NCI-H460 (cell line): ENCODE results near the gene AP1G1. TPM values are rescaled to one million over a fixed set of nuclear protein-coding genes. Genes with fewer than 3 reads are reported as not detected.
A peak's percentile ranks its signal among the peaks of the same experiment; 100 is the strongest.
"Not testable (repeated sequence)": the region's sequence is repeated elsewhere in the genome, so short reads cannot be mapped to it uniquely, and the experiment has no call there.

Experiments
- DNase-seq: peaks from one replicate; pipeline ENCODE4 v3.0.0-alpha.2; 2016; ENCODE audit warnings: low read depth; ENCODE audit errors: extremely low read depth
- polyA plus RNA-seq: library from polyadenylated mRNA; depleted of rRNA; stranded (reverse); fragments of >200 nt; gene quantifications from 2 replicates; pipeline ENCODE4 v1.2.3, GENCODE V29; 2014; cell fraction: nucleus; rRNA removed
- total RNA-seq: library from RNA; depleted of rRNA; stranded (reverse); fragments of >200 nt; shearing (Covaris generic); gene quantifications from 2 replicates; pipeline ENCODE4 v1.2.3, GENCODE V29; 2014; rRNA removed

Gene AP1G1
- 32.7 and 33.4 TPM in 2 replicates for total RNA-seq
- polyA plus RNA-seq = 28.5 and 632 TPM in 2 replicates

GRCh38 chr16:71808593-71809459 is at the start of gene AP1G1:
AP1G1 (minus strand) TSS chr16:71808834; CDS start chr16:71789479, 19,355 bp downstream.
- DNase-seq = peak; percentile 94

DNA sequence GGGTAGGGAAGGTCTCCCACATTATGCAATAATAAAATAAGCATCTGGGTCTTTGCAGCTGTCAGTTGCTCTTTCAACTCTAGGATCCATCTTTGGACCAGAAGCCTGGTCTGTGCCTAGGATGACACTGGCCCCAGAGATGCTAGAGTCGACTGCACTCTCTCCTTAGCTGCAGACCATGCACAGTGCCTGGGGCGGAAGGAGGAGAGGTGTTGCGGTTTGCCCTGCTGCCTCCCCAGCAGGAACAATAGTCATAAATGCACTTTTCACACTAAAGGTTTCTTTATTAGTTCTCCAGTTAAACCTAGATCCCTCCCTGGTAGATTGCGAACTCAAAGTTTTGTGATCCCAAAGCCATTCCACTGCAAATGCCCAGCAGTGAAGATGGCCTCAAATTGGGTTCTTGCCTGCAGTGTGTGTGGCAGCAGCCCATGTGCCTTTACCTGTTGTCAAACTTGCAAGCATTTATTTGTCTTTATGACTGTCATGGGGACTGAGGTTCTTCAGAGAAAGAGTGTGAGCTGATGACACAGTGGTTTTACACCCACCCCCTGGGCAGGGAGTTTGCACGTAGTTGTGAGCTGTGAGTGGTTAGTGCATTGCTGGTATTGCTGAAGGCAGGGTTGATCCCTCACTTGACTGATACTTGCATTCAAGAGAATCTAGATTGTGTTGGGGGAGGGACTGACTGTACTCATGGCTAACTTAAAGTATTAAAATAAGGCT is 47.5 kb upstream of the AP1G1 start:
- DNase-seq = no peak

DNA sequence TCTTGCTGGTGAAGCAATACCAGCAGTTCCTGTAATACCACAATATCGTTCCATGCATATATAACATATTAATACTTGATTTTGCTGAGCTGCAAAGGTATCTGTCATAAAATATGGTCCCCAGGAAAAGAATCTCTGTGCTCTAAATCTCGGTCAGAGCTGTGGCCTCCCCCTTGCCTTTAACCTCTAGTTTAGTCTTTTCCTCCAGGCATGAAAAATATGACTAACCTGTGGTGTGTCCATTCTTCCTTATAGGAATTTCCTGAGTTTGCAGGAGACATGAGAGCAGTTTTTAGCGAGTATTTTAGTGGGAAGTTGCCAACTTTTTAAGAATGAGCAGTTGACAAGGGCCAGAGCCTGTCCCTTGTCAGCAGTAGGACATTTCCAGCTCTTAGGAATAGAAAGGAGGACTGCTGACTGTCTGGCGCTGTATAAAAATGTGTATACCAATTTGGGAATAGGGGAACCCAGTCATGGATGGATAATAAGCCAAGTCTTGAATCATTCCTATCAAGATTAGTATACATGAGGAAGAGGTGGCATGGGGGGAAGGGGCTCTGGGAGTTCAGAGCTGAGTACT is 45.8 kb upstream of the AP1G1 start:
- no peak for DNase-seq

DNA sequence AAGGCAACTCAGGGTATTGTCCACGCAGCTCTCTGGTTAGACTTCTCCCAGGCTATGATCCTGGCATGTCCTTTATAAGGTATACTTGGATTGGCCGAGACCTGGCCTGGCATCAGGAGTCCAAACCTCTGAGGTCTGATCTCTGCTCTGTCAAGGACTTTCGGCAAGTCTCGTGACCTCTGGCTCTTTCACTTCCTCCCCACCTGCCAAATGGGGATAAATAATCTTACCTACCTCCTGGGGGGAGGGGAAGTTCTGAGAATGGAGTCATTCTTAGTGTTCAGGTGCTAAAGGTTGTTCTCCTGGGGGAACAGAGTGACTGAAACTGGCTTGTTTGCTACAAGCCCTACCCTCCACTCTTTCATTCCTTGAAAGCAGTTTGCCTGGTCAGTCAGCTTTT is 44.8 kb upstream of the AP1G1 start:
- DNase-seq = no peak

- no peak for DNase-seq
These were observed 43.9 kb upstream of the AP1G1 start for GRCh38 chr16:71852561-71852960.

- no peak for DNase-seq
These were observed 43.5 kb upstream of the AP1G1 start for GRCh38 chr16:71852158-71852557.

DNA sequence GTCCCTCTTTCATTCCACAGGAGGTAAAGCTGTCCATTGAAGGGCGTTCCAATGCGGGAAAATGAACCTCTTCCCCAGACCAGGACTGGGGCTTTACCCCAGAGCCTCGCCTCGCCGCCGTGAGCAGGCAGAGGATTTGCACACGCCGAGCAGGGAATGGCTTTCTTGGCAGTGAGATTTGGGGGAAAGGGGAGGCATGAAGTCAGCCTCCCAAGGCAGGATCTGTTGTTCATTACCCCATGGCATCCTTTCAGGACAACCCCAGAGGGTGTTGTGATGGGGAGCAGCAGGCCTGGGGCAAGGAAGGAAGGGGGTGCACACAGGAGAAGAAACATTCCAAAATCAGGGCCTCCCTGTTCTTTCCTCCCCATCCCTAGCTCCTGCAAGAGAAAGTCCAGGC is 43.1 kb upstream of the AP1G1 start:
- no peak for DNase-seq

- no peak for DNase-seq
These were observed 40.0 kb upstream of the AP1G1 start for GRCh38 chr16:71848622-71849021.

GRCh38 chr16:71847096-71847495 is 38.5 kb upstream of the AP1G1 start:
- no peak for DNase-seq

DNA sequence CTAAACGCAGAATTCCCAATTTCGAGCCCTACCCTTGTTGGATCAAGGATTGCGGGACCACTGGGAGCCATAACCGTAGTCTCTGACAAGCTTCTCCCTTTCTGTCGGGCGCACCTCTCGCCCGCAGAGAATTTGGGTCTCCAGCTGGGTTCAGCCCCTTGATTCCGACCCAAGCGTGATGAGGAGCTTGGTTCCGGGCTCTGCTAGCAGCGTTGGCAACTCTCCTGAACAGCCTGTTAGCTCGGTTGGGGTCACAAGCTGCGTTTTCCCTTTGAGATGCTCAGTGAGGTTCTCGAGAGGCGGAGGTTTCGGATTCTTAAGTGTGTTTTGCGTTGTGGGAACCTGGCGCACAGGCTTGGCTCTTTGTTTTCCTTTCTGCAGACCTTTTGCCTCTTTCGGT is 37.8 kb upstream of the AP1G1 start:
- no peak for DNase-seq

GRCh38 chr16:71845639-71846430 is 37.2 kb upstream of the AP1G1 start, which contains the start of gene ATXN1L:
ATXN1L (plus strand) TSS chr16:71845976; CDS start chr16:71849741, 3,765 bp downstream.
- peak; percentile 81 for DNase-seq

DNA sequence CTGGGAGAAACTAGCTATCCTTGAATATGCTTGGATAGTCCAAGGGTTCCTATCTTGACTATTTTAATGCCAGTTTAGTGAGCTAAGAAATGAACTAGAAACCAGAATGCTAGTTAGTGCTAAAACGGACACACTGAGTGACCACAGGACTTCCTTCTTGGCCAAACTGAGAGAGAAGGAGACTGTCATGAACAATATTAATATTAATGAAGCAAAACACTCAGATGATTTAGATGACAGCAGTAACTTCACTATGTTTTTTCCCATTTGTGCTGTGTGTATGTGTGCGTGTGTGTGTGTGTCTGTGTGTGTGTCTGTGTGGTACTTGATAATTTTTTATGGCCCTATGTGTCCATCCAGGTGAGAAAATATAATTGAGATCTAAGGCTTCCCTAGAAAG is 34.9 kb upstream of the AP1G1 start:
- DNase-seq = no peak

- no peak for DNase-seq
These were observed 31.4 kb upstream of the AP1G1 start for GRCh38 chr16:71840052-71840451.

DNA sequence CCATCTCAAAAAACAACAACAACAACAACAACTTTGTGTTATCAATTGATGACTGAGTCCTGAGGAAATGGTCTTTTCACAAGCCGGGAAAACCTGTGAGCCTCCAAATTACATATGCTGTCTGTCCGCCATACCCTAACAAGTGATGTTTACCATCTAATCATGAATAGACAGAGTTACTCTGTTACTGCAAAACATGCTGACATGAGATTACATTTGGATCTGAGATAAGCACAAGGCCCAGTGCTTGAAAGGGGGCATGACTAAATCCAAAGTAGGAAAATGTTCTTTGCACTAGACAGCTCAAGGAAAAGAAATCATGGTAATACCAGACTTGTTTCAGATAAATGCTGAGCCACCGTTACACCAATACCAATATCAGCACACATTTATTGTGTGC is 28.5 kb upstream of the AP1G1 start:
- DNase-seq = no peak

GRCh38 chr16:71834291-71834690 is 25.7 kb upstream of the AP1G1 start:
- no peak for DNase-seq

- DNase-seq = not testable (repeated sequence)
These were observed 23.5 kb upstream of the AP1G1 start for GRCh38 chr16:71832112-71832511.

DNA sequence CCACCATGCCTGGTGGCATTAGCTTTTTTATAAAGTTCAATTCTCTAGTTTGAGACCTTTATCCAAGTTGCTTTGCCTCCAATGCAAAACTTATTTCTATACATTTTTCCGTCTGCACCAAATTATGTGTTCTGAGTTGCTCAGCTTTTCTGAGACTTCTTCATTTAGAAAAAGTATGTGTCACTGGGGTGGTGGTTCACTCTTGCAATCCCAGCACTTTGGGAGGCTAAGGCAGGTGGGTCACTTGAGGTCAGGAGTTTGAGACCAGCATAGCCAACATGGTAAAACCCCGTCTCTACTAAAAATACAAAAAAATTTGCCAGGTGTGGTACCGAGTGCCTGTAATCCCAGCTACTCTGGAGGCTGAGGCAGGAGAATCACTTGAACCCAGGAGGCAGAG is 23.1 kb upstream of the AP1G1 start:
- DNase-seq = not testable (repeated sequence)

DNA sequence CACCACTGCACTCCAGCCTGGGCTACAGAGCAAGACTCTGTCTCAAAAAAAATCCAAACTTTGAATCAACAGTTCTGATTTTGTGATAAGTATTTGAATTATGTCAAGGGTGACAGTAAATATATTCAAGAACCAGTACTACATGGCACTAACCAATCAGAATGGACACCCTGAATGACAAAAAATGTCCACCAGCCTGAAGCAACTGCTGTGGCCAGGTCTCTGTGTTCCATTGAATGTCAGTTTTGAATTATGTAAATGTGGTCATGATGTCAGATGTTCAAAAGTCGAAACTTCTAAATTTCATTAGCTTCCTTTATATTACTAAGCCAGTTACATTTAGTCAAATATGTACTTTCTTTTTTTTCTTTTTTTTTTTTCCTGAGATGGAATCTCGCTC is 21.7 kb upstream of the AP1G1 start:
- no peak for DNase-seq

DNA sequence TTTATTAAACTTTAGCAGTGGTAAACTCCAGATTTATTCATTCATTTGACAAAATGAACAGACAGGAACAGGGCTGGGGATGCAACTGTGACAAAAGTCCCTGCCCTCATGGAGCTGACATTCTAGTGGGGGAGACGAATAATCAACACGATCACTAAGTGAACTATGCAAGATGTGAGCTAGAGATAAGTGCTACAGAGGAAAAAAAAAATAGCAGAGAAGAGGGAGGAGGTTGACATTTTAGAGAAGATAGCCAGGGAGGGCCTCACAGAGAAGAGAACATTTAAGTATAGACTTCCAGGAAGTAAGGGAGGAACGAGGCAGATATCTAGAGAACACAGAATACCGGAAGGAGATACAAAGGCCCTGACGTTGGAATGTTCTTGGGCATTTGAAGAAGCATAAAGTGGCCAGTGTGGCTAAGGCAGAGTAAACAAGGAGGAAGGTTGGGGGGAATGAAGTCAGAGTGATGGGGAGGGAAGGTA is 17.9 kb upstream of the AP1G1 start:
- DNase-seq = no peak

GRCh38 chr16:71817155-71817500 is 8.5 kb upstream of the AP1G1 start:
- DNase-seq = not testable (repeated sequence)
